Activated naive CD8-positive, alpha-beta T cell treated with anti-CD3 and anti-CD28 coated beads for 36 hours (primary cell): ENCODE measurements around the gene HDAC4. TPM values are rescaled to one million over a fixed set of nuclear protein-coding genes. Genes with fewer than 3 reads are reported as not detected.

Experiments
- DNase-seq: peaks from one replicate; pipeline ENCODE4 v3.0.0; 2021
- H3K27ac Mint-ChIP-seq: one replicate; pipeline ENCODE4 v1.8.0; 2022; ENCODE audit warnings: mild to moderate bottlenecking, moderate library complexity, mixed read lengths
- H3K27me3 Mint-ChIP-seq: one replicate; pipeline ENCODE4 v1.8.0; 2022; ENCODE audit warnings: mild to moderate bottlenecking, mixed read lengths
- H3K36me3 Mint-ChIP-seq: one replicate; pipeline ENCODE4 v1.8.0; 2021; ENCODE audit warnings: mild to moderate bottlenecking, mixed read lengths
- H3K4me1 Mint-ChIP-seq: one replicate; pipeline ENCODE4 v1.8.0; 2021; ENCODE audit warnings: mixed read lengths
- H3K4me3 Mint-ChIP-seq: one replicate; pipeline ENCODE4 v1.8.0; 2022; ENCODE audit warnings: mild to moderate bottlenecking, moderate library complexity, mixed read lengths
- H3K9me3 Mint-ChIP-seq: one replicate; pipeline ENCODE4 v1.8.0; 2022; ENCODE audit warnings: mixed read lengths
- total RNA-seq, 2 experiments: library from RNA; stranded (reverse); gene quantifications; one replicate each; pipeline ENCODE4 v1.2.3, GENCODE V29; 2021

The HDAC4 gene
- total RNA-seq, 2 experiments from 2014 or later: 19.1 to 20.2 TPM

DNA sequence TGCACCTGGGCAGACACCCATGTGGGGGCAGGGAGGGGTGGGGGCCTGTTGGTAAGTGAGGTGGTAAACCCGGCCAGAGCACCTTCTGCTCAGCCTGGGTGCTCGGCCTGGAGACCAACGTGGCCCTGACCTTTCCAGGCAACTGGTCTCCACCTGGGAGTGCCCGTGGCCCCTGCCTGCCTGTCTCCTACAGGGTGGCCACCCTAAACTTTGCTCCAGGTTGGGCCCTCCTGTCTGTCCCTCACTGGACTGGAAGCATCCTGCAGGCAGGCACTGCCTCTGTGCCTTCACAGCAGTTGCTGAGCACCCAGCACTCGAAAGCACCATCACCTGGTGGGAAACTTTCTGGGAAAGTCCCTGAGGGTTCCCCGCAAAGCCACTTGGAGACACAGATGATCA, 381.6 kb downstream of the HDAC4 start:
- H3K4me3 Mint-ChIP-seq: no peak overlapping the region

GRCh38 chr2:239018271-239019182, 382.3 kb downstream of the HDAC4 start:
- Mint-ChIP-seq H3K27me3 (peaks cover 10% of the 10 kb centered on the region), H3K36me3 (no peaks in the 10 kb centered on the region), H3K27ac (no peak overlapping the region), H3K4me1 (no peaks in the 10 kb centered on the region), H3K4me3 (no peak overlapping the region), H3K9me3 (no peaks in the 10 kb centered on the region)
- no peak for DNase-seq

More for the DNA sequence above, 381.6 kb downstream of the HDAC4 start:
- no peak for DNase-seq
- H3K36me3 Mint-ChIP-seq: no peaks in the 10 kb centered on the region
- no peak overlapping the region for H3K27ac Mint-ChIP-seq
- peaks cover 10% of the 10 kb centered on the region for H3K27me3 Mint-ChIP-seq
- H3K4me1 Mint-ChIP-seq: no peaks in the 10 kb centered on the region
- H3K9me3 Mint-ChIP-seq: no peaks in the 10 kb centered on the region

DNA sequence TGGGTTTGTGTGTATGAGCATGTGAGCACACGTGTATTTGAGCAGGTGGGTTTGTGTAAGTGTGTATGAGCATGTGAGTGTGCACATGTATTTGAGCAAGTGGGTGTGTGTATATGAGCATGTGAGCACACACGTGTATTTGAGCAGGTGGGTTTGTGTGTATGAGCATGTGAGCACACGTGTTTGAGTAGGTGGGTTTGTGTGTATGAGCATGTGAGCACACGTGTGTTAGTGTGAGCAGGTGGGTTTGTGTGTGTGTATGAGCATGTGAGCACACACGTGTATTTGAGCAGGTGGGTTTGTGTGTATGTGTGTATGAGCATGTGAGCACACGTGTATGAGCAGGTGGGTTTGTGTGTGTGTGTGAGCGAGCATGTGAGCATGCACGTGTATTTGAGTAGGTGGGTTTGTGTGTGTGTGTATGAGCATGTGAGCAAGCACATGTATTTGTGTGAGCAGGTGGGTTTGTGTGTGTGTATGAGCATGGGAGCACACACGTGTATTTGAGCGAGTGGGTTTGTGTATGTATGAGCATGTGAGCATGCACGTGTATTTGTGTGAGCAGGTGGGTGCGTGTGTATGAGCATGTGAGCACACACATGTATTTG, 383.2 kb downstream of the HDAC4 start:
- Mint-ChIP-seq H3K9me3 (no peaks in the 10 kb centered on the region), H3K27ac (no peak overlapping the region), H3K27me3 (peaks cover 13% of the 10 kb centered on the region), H3K4me1 (no peaks in the 10 kb centered on the region), H3K36me3 (no peaks in the 10 kb centered on the region), H3K4me3 (no peak overlapping the region)
- no peak for DNase-seq

DNA sequence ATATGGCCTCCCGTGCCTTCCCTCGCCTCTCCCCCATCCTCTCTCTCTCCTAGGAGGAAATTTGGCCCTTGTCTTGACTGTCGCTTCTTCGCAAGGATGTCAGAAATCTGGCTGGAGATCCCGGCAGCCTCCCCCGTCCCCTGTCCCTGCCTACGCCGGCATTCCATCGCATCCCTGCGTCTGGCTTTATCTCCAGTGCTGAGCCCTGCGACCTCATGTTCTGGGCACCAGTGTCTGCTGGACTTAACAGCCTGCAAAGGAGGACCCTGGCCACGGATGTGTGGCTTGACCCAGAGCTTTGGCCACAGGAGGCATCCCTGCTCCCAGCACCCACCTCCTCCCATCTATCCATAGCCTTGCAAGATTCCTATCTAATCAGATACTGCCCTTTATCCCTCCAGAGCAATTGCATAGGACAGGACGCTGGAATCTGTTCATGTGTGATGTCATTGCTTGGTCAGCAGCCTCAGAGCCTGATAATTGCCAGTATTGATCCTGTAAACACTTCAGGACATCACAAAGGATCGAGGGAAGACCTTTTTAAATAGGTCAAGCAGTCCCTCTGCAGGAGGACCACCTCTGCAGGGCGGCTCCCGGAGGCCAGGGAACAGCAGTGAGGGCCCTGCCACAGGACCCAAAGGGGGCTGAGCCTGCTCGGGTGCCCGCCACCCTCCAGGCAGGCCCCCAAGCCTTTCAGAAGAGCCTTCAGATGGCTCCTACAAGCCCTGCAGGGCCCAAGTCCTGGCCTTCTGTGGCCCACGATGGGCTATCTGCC, 384.7 kb downstream of the HDAC4 start:
- no peaks in the 10 kb centered on the region for H3K4me1 Mint-ChIP-seq
- no peak overlapping the region for H3K27ac Mint-ChIP-seq
- DNase-seq: no peak
- peaks cover 15% of the 10 kb centered on the region for H3K27me3 Mint-ChIP-seq
- H3K4me3 Mint-ChIP-seq: no peak overlapping the region
- H3K36me3 Mint-ChIP-seq: no peaks in the 10 kb centered on the region
- H3K9me3 Mint-ChIP-seq: no peaks in the 10 kb centered on the region

- Mint-ChIP-seq H3K4me3 (no peak overlapping the region), H3K36me3 (no peaks in the 10 kb centered on the region), H3K4me1 (no peaks in the 10 kb centered on the region), H3K27ac (no peak overlapping the region), H3K9me3 (no peaks in the 10 kb centered on the region), H3K27me3 (peaks cover 15% of the 10 kb centered on the region)
- no peak for DNase-seq
These were observed 385.5 kb downstream of the HDAC4 start for GRCh38 chr2:239015218-239015900.

DNA sequence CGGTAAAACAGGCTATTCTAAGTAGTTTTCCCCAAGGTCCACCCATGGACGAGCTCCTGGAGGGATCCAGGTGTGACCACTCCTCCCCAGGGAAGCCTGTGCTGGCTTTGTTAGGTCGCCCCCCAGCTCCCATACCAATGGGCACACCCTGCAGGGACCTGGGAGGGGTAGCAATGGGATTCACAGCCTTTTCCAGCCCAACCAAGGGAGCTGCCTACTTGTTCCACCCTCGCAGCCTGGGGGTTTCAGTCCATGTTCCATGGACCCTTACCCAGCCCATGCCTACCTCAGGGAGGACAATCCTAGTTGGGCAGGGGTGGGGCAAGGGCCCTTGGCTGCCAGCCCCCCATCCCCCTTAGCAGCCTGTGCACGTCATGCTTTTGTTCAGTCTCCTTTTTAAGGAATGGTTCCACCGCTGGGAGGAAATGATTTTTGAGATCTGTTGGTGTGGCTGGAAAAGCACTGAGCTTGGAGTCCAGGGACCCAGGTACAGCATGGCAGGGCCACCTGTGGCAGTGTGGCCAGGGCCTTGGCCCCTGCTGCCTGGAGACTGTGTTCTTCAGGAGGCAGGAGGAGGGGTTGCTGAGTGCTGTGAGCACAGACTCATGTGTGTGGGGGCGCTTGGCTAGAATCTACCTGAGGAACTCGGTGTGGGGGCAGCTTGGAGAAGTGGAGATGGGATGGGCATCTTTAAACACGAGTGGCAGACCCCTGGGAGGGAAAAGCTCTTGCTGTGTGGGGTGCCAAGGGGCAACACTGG, 386.2 kb downstream of the HDAC4 start:
- Mint-ChIP-seq H3K36me3 (no peaks in the 10 kb centered on the region), H3K27ac (no peak overlapping the region), H3K4me1 (no peaks in the 10 kb centered on the region), H3K27me3 (peaks cover 9% of the 10 kb centered on the region), H3K4me3 (no peak overlapping the region), H3K9me3 (no peaks in the 10 kb centered on the region)
- no peak for DNase-seq

DNA sequence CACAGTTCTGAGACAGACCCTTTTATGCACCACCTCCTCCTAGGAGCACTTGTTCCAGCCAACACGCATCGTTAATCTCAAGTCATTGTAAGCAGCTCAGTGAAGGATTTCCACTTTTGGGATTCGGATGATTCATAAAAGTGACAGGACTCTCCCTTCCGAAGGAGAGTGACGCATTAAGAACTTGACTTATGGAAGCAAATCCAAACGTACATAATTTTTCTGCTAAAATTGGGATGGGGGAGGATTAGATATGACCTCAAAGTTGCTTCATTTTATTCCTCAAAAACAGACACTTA, 387.2 kb downstream of the HDAC4 start:
- Mint-ChIP-seq H3K27ac (no peak overlapping the region), H3K9me3 (no peaks in the 10 kb centered on the region), H3K36me3 (no peaks in the 10 kb centered on the region), H3K4me1 (no peaks in the 10 kb centered on the region), H3K4me3 (no peak overlapping the region), H3K27me3 (peaks cover 12% of the 10 kb centered on the region)
- DNase-seq: no peak

- H3K9me3 Mint-ChIP-seq: no peaks in the 10 kb centered on the region
- peaks cover 12% of the 10 kb centered on the region for H3K27me3 Mint-ChIP-seq
- no peak overlapping the region for H3K27ac Mint-ChIP-seq
- no peak overlapping the region for H3K4me3 Mint-ChIP-seq
- no peaks in the 10 kb centered on the region for H3K36me3 Mint-ChIP-seq
- DNase-seq: no peak
- no peaks in the 10 kb centered on the region for H3K4me1 Mint-ChIP-seq
These were observed 387.7 kb downstream of the HDAC4 start for GRCh38 chr2:239012936-239013677.

DNA sequence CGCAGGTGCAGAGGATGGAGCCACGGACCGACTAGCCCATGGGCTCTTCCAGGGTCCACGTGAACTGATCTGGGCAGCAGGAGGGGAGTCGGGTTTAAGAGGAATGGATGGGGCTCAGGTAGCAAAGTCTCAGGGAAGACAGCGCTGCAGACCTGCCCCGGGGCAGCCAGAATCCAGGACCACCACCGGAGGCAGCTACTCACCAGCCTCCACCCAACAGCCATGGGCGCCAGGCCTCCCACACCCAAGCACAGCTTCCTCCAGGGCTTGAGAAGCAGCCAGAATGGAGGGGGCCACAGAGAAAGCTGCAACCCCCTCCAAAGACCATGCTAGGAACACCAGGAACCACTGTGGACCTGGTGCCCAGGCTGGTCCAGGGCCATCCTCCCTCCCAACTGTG, 388.6 kb downstream of the HDAC4 start:
- H3K4me1 Mint-ChIP-seq: no peaks in the 10 kb centered on the region
- DNase-seq: no peak
- H3K36me3 Mint-ChIP-seq: no peaks in the 10 kb centered on the region
- H3K27me3 Mint-ChIP-seq: peaks cover 12% of the 10 kb centered on the region
- no peaks in the 10 kb centered on the region for H3K9me3 Mint-ChIP-seq
- H3K4me3 Mint-ChIP-seq: no peak overlapping the region
- no peak overlapping the region for H3K27ac Mint-ChIP-seq

DNA sequence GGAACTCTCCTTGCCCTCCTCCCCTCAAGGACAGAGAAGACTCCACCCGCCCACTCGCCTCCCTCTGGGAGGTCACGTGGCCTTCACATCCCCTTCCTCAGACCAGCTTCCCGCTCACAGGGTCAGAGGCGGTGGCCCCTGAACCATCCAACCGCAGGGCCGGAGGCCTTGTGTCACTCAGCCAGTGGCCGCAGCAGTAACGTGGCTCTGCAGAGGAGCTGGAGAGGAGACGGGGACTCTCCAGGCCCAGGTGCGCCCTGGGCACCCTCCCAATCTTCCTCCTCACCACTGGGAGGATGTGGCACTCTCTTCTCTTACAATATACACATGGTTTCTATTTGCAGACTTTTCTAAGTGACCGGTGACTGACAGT, 391.2 kb downstream of the HDAC4 start:
- peaks cover 12% of the 10 kb centered on the region for H3K27me3 Mint-ChIP-seq
- no peak overlapping the region for H3K27ac Mint-ChIP-seq
- no peak overlapping the region for H3K4me3 Mint-ChIP-seq
- no peak for DNase-seq
- no peaks in the 10 kb centered on the region for H3K36me3 Mint-ChIP-seq
- no peaks in the 10 kb centered on the region for H3K9me3 Mint-ChIP-seq
- H3K4me1 Mint-ChIP-seq: no peaks in the 10 kb centered on the region

- Mint-ChIP-seq H3K4me3 (no peak overlapping the region), H3K36me3 (no peaks in the 10 kb centered on the region), H3K4me1 (no peaks in the 10 kb centered on the region), H3K27me3 (peaks cover 12% of the 10 kb centered on the region), H3K27ac (no peak overlapping the region), H3K9me3 (no peaks in the 10 kb centered on the region)
- DNase-seq: no peak
These were observed 391.9 kb downstream of the HDAC4 start for GRCh38 chr2:239008677-239009588.

DNA sequence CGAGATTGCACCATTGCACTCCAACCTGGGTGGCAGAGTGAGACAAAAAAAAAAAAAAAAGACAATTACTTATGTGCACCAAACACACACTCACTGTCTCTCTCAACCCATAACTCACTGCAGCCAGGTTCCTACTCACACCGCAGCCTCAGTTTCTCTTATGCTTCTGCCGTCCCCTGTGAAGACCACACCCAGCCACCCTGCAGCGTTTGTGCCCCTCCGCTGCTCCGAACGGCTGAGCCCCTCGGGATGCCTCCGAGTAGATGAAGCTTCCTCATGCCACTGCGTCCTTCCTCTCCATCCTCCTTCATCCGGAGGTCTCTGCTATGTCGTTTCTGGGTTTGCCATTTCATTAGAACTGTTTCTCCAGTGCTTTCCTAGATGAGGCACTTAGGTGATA, 392.8 kb downstream of the HDAC4 start:
- no peak for DNase-seq
- H3K4me3 Mint-ChIP-seq: no peak overlapping the region
- H3K27ac Mint-ChIP-seq: no peak overlapping the region
- H3K9me3 Mint-ChIP-seq: no peaks in the 10 kb centered on the region
- peaks cover 12% of the 10 kb centered on the region for H3K27me3 Mint-ChIP-seq
- no peaks in the 10 kb centered on the region for H3K36me3 Mint-ChIP-seq
- H3K4me1 Mint-ChIP-seq: no peaks in the 10 kb centered on the region

DNA sequence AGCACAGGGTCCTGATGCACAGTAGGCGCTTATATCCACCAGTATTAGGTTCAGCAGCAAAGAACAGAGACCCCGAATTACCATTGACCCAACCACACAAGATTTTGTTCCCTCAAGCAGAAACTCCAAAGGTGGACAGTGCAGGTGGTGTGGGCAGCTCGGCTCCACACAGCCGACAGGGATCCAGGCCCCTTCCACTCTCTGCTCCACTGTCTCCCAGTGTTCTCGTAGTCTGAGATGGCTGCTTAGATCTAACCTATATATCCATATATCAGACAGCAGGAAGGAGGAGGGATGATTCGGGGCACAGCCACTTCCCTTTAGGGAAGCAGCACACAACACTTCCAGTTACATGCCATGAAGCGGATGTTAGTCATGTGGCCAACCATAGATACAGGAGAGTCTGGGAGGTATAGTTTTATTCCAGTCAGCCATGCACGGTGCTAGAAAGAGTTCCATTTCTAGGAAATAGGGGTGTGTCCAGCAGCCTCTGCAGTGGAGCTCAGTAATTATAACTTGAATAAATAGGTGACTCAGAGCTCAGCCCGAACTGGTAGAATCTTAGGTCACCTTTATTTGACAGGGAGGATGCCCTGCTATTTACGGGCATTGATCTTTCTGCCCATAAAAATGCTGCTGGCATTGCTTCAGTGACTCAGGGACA, 394.1 kb downstream of the HDAC4 start:
- Mint-ChIP-seq H3K27me3 (peaks cover 8% of the 10 kb centered on the region), H3K27ac (no peak overlapping the region), H3K9me3 (peaks cover 4% of the 10 kb centered on the region), H3K4me1 (no peaks in the 10 kb centered on the region), H3K36me3 (no peaks in the 10 kb centered on the region), H3K4me3 (no peak overlapping the region)
- DNase-seq: no peak
